Activated CD4-positive, alpha-beta T cell treated with anti-CD3 and anti-CD28 coated beads, Interleukin-2, amount 50 U/mL, for 16 hours (primary cell): Measurements from ENCODE around the gene POC1B.

Experiments used
- DNase-seq: peaks from one replicate; pipeline ENCODE4 v3.0.0-alpha.2; 2020

POC1B gene

GRCh38 chr12:89417246-89417977 is 108.4 kb downstream of the POC1B start:
- DNase-seq, result no peak

GRCh38 chr12:89416049-89416792 is 109.6 kb downstream of the POC1B start:
- DNase-seq, result no peak

GRCh38 chr12:89414851-89415250 is 111.0 kb downstream of the POC1B start:
- no peak for DNase-seq

GRCh38 chr12:89414322-89414721 is 111.5 kb downstream of the POC1B start:
- DNase-seq, result no peak

GRCh38 chr12:89413234-89413633 is 112.6 kb downstream of the POC1B start:
- no peak for DNase-seq

- no peak for DNase-seq
These were observed 113.2 kb downstream of the POC1B start for GRCh38 chr12:89412665-89413064.

- DNase-seq, result no peak
These were observed 114.0 kb downstream of the POC1B start for GRCh38 chr12:89411846-89412245.

GRCh38 chr12:89411234-89411633 is 114.6 kb downstream of the POC1B start:
- DNase-seq, result no peak

GRCh38 chr12:89405626-89406345 is 120.1 kb downstream of the POC1B start:
- DNase-seq, result no peak

GRCh38 chr12:89401433-89402058 is 124.3 kb downstream of the POC1B start:
- no peak for DNase-seq

- DNase-seq, result no peak
These were observed 125.4 kb downstream of the POC1B start for GRCh38 chr12:89400415-89400814.

GRCh38 chr12:89395712-89396111 is 130.1 kb downstream of the POC1B start:
- no peak for DNase-seq

GRCh38 chr12:89393551-89394121 is 132.2 kb downstream of the POC1B start:
- DNase-seq, result no peak

- no peak for DNase-seq
These were observed 133.5 kb downstream of the POC1B start for GRCh38 chr12:89392391-89392790.

- no peak for DNase-seq
These were observed 134.0 kb downstream of the POC1B start for GRCh38 chr12:89391726-89392336.

- peak; percentile 35 for DNase-seq
These were observed 134.8 kb downstream of the POC1B start for GRCh38 chr12:89390802-89391673.

GRCh38 chr12:89389755-89390661 is 135.8 kb downstream of the POC1B start:
- peak; percentile 35 for DNase-seq

- DNase-seq, result no peak
These were observed 139.7 kb downstream of the POC1B start for GRCh38 chr12:89386138-89386537.

- no peak for DNase-seq
These were observed 141.0 kb downstream of the POC1B start for GRCh38 chr12:89384807-89385206.

- no peak for DNase-seq
These were observed 141.6 kb downstream of the POC1B start for GRCh38 chr12:89384050-89384758.
